HG03095 (cell line): ENCODE results near the gene NBAS.

Experiments
- ATAC-seq: cut with Tn5 transposase; IDR thresholded peaks from one replicate; pipeline ENCODE4 v1.9.1; 2021; ENCODE audit warnings: moderate library complexity; ENCODE audit not compliant: unreplicated experiment

Gene NBAS

DNA sequence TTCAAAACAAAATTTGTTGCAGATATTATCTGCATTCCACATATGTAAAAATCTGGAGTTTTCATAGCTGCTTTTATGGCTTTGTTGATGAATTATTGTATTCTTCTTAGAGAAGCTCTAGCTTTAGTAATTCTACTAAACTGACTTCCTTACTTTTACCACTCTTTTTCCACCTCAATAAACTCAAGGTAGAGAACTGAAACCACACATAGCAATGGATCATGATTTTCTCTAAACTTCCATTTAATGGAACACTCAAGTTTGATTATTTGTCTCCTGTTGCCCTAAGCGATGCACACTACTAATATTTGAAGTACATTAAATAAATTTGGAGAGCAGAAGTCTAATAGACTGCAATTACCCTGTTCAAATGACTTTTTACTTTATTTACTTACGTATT, 192.0 kb downstream of the NBAS start:
- no peak for ATAC-seq

DNA sequence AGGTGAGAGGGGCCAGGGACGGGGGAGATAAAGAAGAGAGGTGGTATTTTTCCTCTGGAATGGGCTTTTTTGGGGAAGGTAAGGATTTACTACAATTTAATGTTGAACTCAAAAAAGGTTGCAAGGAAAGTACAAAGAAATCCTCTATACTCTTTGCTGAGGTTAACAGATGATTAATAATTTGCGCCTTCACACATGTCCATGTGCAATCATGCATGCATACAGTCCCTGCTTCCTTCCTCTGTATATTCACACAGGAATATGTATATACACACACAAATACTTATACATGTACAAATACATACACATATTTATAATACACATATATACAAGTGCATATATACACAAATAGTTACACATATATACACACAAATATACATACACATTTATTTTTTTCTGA, 193.4 kb downstream of the NBAS start:
- no peak for ATAC-seq

DNA sequence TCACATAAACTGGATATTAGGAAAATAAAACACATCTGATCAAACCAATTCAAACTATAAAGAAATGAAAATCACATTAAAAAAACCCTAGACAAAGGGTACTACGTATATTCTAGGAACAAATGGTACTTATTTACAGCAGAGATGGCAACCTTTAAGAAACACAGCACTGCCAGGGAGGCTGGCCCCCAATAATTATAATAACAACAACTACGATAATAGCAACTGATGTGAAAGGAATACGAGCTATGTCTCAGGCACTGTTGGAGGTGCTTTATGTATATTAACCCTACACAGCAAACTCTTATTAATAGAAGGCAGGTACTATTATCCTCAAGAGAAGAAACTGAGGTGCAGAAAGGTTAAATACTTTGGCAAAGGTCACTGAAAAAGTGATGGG, 193.9 kb downstream of the NBAS start:
- no peak for ATAC-seq

DNA sequence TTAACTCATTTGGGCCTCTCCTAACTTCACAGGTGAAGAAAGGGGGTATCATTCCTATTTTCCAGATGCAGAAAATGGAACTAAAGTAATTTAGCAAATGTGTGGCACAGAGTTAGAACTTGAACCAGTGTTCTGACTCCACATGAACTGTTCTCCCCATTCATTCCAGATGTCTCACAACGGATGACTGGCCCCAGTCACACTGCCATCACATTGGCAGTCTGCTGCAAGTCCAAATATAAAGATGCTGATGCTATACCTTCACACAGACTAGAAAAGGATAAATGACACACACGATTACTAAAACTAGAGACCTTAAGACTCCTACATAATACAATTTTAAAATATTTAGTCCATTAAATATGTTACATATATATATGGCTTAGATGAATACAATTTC, 195.7 kb downstream of the NBAS start:
- ATAC-seq = no peak

DNA sequence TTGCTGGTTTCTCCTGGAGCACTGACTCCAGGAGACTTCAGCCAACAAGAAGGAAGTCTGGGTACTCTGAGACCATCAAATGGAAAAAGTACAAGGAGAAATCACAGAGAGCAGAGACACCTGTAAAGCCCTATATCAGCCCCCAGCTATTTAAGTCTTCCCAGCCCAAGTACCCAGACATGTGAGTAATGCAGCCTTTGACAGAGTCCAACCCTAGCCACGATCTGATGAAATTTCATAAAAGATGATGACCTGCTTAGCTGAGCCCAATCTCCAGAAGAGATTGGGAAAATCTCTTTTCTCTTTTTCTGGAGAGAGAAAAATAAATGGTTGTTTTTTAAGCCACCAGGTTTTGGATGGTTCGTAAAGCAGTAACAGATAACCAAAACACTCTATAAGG, 196.6 kb downstream of the NBAS start:
- ATAC-seq = no peak

DNA sequence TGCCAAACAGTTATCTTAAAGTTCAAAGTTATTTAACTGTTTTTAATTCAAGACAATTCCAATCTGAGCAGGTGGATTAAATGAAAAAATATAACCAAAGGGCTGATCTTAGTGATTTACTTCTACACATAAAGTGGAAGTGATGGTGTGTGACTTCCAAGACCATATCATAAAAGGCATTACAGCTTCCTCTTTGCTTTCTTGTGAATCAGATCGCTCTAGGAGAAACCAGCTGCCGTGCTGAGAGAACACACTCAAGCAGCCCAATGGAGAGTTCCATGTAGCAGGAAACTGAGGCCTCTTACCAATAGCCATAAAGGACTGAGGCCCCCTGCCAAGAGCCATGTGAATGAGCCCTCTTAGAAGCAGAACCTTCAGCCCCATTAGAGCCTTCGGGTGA, 197.4 kb downstream of the NBAS start:
- ATAC-seq = no peak

DNA sequence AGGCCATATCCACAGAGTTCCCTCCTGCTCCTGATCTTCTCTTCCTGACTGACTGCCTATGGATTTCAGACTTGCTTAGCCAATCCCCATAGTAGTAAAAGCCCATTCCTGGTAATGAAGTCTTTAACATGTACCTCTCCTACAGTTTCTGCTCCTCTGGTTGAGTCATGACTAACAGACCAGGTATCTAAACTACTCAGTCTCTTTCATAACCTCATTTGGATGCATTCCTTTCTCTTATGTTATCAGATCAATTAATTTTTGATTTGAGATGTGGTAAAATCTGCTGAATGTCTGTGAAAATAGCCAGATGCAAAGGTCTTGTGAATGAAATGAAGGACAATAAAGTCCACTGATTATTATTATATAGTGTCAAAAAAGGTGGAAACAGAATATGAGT, 198.0 kb downstream of the NBAS start:
- no peak for ATAC-seq

DNA sequence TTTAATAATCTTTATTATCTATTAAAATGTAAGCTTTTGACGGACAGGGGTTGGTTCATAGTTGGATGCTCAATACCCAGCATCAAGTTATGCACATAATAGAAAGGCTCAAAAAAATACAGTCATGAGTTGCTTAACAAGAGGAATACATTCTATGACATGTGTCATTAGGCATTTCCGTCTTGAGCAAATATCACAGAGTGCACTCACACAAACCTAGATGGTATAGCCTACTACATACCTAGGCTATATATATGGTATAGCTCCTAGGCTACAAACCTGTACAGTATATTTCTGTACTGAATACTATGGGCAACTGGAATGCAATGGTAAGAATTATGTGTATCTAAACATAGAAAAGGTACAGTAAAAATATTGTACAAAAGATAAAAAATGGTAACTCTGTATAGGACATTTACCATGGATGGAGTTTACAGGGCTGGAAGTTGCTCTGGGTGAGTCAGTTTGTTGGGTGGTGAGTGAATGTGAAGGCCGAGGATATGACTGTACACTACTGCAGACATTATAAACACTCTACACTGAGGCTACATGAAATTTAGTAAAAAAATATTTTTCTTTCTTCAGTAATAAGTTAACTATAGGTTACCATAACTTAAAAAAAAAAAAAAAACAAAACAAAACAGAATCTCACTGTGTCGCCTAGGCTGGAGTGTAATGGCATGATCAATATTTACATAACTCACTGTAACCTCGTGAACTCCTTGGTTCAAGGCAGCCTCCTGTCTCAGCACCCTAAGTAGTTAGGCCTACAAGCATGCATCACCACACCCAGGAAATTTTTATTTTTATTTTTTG, 201.2 kb downstream of the NBAS start:
- no peak for ATAC-seq

DNA sequence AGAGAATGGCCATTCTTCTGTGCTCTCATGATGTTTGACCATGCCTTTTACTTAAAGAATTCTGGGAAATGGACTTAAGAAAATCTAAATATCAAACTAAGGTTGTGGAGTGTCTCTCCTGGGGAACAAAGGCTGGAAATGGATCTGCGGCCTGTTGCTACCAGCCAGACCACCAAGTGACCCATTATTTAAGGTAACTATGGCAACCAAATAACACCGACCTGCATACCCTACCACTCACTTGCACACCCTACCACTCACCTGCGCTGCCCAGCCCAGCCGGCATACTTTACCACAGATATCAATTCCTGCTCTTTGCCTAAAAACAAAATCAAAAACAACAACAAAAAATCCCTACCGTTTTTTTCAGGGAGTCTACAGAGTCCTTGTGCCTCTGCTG, 203.2 kb downstream of the NBAS start:
- no peak for ATAC-seq

DNA sequence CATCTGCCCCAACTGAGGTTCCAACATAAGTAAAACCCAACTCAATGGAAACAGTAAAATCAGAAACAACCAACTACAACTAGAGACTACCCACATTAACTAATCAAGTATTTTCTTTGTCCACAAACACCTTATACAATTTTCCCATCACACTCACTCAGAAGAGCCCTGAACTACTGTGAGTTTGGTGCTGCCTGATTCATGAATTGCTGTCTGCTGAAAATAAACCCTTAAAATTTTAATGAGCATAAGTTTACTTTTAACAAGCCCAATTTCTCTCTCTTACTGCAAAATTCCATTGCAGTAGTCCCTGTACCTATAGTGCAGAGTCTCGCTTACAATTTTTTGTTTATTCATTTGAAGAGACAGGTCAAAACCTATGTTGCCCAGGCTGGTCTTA, 203.9 kb downstream of the NBAS start:
- ATAC-seq = no peak

DNA sequence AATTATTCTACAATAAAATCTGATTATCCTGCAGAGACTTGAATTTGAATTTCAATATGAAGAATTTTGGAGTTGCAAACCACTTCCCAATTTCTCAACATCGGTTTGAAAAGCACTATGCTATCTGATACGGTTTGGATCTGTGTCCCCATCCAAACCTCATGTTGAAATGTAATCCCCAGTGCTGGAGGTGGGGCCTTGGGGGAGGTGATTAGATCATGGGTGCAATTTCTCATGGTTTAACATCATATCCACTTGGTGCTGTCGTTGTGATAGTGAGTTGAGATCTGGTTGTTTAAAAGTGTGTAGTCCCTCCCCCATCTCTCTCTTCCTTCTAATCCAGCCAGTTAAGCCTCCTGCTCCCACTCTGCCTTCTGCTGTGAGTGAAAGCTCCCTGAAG, 205.7 kb downstream of the NBAS start:
- no peak for ATAC-seq

DNA sequence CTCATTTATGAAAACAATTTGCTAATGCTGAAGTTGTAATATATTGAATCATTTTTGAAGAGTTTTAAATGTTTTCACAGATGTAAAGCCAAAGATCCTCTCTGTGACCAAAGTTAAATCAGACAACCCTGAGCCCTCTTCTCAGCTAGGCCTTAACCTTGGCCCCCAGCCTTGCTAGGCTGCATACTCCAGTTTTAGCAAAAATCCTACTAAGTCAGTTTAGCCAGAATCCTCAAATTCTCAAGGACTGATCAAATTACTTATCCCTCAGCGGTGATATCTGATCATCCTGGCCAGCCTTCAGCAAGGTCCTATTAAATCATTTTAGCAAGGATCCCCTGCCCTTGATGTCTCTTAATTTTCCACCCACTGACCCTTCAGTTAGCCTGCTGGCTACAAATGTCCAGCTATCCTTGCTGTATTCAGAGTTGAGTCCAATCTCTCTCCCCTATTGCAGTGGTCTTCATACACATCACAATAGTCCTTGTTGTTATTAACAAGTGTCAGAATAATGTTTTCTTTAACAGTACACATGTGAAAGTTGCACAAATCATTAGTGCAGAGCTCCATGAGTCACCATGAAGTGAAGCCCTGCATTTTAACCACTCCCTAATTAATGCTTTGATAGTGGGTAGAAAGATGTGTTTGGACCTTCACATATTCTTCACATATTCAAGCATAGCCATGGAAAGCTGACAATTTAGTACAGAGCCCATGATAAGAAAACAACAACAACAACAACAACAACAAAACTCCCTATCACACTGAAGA, 206.4 kb downstream of the NBAS start:
- no peak for ATAC-seq

DNA sequence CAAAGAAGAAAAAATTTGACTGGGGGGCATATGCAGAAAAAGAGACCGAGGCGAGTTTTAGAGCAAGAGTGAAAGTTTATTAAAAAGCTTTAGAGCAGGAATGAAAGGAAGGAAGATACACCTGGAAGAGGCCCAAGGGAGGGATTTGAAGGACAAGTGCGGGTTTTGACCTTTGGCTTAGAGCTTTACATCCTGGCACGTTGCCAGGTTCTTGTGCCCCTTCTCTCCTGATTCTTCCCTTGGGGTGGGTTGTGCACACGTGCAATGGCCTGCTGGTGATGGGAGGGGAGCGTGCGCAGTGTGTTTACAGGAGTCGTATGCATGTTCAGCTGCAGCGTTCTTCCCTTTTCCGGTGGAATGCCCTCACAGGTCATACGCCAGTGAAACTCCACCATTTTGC, 208.8 kb downstream of the NBAS start:
- no peak for ATAC-seq

DNA sequence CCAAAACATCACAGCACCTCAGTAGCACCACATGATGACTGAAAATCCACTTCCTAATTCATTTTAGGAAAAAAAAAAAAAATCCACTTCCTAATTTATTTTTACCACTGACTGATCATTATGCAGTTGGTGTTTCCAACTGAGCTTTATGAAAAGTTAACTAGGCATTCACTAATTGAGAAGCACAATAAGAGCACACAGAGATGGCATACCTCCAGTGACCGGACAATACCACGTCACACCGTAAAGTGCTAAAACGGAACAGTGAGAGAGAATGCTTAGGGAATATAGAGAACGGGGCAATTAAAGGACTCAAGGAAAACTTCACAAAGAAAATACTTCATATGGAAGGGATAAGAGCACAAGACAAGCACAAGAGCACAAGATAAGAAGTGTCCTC, 212.5 kb downstream of the NBAS start:
- ATAC-seq = no peak

DNA sequence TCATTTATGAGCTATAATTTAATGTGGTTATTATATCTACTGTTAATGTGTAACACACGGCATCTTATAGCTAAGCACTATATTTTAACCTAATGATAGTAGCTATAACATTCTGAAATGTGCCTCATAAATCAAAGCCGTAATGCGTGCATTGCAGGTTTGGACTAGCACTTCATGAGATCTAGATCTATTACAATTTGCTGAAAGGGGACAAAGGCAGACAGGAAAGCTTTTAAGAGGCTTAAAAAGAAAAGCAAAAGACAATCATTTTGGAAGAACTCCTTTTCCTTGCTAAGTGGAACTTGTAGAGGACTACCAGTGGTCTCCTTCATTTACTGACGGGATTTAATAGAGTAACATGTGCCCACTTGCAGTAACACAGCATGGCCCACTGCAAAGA, 213.1 kb downstream of the NBAS start:
- no peak for ATAC-seq

DNA sequence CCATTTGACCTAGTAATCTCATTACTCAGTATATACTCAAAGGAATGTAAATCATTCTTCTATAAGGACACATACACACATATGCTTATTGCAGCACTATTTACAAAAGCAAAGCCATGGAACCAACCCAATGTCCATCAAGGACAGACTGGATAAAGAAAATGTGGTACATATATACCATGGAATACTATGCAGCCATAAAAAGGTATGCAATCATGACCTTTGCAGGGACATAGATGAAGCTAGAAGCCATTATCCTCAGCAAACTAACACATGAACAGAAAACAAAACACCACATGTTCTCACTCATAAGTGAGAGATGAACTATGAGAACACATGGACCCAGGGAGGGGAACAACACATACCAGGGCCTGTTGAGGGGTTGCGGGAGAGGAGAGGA, 214.5 kb downstream of the NBAS start:
- no peak for ATAC-seq

DNA sequence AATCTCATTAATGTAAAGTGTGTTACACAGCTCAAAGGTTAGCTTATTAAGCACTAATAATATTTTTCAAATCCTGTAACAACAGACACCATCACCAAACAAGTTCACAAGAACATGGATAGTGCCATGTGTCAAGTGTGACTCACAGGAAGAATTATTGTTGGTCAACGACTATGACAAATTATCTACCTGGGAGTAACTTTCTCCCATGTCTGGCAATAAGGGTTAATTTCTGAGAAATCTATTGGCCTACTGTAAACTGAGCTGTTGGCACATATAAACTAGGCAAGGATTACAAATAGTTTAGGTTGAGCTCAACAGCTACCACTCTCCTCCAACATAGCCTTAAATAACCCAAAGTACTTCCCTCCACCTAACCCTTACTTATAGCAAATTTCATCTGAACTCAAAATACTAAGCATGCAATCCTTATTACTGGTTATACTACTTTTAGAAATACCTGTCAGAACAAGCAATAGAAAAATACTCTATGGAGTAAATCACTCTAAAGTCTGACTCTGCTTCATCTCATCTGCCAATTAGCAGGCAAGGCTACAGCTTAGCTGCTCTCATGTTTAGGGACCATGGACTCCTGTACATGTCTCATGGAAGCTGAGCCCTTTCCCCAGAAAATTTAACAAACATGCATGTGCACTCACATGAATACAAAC, 223.0 kb downstream of the NBAS start:
- ATAC-seq = no peak

DNA sequence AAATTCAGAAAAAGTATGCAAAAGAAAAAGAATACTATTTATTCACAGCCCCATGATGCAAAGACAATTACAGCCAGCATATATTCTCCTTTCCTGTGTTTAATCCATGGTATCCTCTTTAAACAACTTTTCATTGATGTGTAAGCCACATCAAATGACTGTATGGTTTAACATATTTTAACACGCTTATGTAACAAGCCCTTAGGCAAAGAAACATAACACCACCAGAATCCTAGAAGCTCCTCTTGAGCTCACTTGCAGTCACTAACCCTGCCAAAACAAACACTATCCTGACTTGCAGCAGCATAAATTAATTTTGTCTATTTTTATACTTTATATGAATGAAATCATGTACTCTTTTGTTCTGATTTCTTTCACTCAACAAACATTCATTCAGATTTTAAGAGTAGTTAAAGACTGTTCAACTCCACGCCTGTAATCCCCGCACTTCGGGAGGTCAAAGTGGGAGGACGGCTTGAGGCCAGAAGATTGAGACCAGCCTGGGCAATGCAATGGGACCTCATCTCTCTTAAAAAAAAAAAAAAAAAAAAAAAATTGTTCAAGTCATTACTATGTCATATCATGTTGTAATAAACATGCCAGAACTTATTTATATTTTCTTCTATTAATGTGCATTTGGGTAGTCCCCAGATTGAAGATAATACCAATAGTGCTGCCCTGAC, 226.3 kb downstream of the NBAS start:
- no peak for ATAC-seq

DNA sequence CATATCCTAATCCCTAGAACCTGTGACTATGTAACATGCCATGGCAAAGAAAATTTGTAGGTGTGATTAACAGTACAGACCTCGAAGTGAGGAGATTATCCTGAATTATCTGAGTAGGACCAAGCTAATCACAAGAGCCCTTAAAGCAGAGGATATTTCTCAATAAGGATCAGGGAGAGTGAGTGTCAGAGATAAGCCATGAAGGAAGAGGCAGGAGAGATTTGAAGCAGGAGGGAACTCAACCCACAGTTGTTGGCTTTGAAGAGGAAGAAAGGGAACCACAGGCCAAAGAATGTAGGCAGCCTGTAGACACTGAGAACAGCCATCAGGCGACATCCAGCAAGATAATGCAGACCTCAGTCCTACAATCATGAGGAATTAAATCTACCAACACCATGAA, 229.3 kb downstream of the NBAS start:
- no peak for ATAC-seq

DNA sequence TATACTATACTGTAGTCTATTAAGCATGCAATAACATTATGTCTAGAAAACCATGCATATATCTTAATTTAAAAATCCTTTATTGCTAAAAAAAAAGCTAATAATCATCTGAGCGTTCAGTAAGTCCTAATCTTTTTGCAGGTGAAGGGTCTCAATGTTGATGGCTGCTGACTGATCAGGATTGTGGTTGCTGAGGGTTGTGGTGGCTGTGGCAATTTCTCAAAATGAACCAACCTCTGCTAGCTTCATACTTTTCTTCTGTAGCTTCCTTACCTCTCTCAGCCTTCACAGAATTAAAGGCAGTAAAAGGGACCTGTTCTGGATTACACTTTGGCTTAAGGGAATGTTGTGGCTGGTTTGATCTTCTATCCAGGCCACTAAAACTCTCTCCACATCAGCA, 235.8 kb downstream of the NBAS start:
- ATAC-seq = no peak

DNA sequence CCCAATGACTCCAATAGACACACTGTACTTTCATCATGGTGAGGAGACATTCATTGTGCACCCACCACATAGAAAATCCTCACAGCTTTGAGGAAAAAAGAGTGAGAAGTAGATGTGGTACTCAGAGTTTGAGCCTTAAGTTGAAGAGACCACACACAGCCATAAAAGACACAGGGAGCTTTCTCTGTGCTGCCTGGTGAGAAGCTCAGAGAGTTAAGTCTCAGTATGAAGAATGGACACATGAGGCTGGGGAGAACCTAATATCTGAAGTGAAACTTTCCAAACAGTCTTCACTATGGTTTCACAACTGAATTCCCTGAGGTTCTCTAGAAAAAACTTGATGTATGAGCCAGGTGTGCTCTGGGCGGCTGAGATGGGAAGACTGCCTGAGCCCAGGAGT, 237.9 kb downstream of the NBAS start:
- no peak for ATAC-seq
